ENCODE data around the gene RASA1. TPM values are rescaled to one million over a fixed set of nuclear protein-coding genes. Genes with fewer than 3 reads are reported as not detected.

RASA1 gene
- total RNA-seq, 1 donor from 2014 or later: 33.4 TPM

DNA sequence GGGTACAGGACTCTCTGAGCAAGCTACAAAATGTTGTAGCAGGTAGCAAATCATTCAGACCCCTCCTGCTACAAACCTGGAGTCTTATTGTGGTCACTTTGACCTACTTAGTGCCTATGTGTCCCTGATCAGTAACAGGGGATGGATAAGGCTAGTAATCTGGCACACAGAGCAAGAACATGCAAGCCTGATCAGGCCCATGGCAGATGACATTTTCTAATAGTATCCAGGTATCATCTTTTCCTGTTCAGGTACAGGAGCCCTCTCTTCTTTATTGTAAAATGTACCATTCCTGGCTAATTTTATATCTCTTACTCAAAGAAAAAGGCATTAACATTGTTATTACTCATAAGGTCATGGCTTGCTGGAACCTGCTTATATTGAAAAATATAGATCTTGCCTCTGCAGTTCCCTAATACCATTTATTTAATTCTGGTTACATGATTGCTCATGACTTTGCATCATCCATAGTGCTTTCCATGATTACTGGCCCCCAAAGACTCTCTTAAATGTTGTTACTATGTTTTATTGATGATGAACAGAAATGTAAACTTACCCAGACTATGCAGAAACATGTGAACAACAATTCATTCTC lies 163.3 kb downstream of the RASA1 start:
- intact Hi-C loops (cut with DNase I): no loop called here
- no peak for DNase-seq (ENCODE audit: low spot score)
- ATAC-seq: no peak

DNA sequence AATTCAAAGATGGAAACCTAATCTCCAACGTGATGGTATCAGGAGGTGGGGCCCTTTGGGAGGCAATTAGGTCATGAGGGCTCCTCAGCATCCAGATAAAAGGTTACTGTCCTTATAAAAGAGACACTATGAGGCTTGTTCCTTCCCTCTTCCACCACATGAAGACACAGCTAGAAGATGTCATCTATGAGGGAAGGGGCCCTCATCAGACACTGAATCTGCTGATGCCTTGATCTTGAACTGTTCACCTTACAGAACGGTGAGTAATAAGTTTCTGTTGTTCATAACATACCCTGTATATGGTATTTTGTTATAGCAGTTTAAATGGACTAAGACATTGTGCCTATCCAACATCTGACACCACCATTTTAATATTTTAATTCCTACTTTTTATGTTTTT lies 164.8 kb downstream of the RASA1 start:
- DNase-seq (ENCODE audit: low spot score): no peak
- ATAC-seq: no peak
- intact Hi-C loops (cut with DNase I): no loop called here

DNA sequence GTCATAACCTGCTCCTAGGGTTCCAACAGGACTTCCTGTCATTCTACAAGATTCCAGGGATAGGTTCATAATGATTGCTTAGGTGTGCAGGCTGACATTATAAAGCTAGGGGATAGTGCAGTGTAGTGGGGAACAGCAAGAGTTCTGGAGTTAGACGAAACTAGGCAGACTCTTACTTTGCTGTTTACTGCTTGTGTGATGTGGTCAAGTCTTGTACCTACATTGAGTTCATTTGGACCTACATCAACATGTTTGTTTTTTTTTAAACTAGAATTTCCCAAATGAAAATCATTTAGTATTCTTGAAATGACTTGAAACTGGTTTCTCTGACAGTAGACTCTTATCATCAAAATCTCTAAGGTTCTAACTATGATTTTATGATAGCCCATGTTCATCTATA lies 166.3 kb downstream of the RASA1 start:
- intact Hi-C loops (cut with DNase I): no loop called here
- DNase-seq (ENCODE audit: low spot score): no peak
- ATAC-seq: no peak

DNA sequence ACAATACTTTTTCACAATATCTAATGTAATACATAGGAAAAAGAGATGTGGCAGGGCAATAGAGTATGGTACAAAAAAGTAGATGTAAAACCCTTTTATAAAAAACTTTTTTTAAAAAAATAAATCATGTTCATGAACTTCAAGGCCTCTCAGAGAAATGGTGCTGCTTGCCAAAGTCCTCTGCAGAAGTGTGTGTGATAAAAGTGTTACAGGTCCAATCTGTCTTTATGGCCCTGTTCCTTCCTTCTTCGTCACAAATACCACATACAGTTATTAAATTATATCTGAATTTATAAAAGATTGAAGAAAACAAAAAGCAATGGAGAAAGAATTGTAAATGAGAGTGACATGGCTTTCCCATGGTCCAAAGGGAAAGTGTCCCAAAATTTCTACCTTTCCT lies 166.8 kb downstream of the RASA1 start:
- DNase-seq (ENCODE audit: low spot score): no peak
- ATAC-seq: no peak
- intact Hi-C loops (cut with DNase I): no loop called here

DNA sequence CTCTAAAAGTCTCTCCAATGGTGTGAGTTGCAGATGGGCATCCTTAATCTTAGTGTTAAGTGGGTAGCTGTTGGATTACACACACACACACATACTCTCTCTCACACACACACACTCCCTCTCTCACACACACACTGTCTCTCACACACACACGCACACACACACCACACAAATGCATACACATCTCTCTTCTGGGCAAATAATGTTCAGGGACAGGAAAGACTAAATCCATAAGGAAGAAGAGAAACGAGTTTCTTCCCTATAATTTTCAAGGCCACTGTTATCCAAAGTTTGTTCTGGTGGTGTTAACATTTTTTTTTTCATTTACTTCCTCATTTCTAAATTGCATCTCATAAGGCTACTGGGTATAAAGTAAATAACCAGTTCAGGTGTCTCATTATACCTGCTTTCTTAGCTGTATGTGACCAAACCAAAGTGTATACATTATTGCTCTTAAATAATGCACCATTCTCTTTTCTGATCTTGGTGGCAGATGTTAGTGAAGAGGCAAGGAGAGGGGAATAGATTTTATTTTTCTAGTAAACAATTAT lies 167.5 kb downstream of the RASA1 start:
- DNase-seq (ENCODE audit: low spot score) (no peak), ATAC-seq (no peak)
- intact Hi-C loops (cut with DNase I): no loop called here

DNA sequence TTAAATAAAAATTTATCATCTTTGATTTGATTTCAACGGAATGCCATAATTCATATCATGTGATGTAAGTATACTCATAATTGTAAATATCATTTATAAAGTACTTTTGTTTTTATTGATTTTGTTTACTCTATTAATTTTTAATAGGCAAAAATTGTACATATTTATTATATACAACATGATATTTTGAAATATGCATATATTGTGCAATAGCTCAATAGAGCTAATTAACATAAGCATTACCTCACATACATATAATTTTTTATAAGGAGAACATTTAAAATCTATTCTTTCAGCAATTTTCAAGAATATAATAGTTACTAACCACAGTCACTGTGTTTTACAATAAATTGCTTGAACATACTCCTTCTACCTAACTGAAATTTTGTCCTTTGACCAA lies 170.0 kb downstream of the RASA1 start:
- DNase-seq (ENCODE audit: low spot score): no peak
- intact Hi-C loops (cut with DNase I): no loop called here
- no peak for ATAC-seq

DNA sequence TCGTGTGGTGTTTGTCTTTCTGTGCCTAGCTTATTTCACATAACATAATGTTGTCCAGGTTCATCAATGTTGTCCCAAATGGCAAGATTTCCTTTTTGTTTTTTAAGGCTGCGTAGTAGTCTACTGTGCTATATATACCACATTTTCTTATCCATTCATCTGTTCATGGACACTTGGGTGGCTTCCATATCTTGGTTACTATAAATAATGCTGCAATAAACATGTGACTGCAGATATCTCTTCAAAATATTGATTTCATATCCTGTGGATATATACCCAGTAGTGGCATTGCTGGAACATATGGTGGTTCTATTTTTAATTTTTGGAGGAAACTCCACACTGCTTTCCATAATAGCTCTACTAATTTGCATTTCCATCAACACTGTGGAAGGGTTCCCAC lies 170.5 kb downstream of the RASA1 start:
- ATAC-seq (no peak), DNase-seq (ENCODE audit: low spot score) (no peak)
- intact Hi-C loops (cut with DNase I): no loop called here

Other genes starting within 250 kb of the RASA1 start
- 86.4 TPM for gene CCNH, start 145.0 kb downstream of the RASA1 start, total RNA-seq